ENCODE data around the gene PCDHB12.

Gene PCDHB12

DNA sequence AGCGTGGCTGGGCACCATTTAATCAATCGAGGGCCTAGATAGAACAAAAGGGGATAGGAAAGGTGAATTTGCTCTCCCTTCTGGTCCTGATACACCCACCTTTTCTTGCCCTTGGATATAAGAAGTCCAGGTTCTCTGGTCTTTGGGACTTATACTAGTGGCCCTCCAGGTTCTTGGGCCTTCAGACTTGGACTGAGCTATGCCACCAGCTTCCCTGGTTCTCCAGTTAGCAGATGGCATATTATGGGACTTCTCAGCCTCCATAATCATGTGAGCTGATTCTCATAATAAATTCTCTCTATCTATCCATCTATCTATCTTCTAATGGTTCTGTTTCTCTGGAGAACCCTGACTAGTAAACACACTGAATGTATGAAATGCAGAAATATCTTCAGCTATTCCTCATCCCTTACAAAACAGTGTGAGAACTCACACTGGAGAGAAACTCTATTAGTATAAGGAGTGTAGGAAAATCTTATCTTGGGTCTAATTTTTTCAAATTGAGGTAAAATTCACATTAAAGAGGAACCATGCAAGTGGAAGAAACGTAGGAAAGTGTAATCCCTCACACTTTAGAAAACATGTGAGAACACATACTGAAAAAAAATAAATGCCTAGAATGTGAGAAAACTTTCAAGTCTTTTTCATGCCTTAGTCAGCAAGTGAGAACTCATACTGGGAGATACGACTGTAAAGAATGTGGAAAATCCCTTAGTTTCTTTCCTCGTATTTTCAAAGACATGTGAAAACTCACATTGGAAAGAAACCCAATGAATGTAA, 52.1 kb downstream of the PCDHB12 start:
- no peaks in the 10 kb centered on the region for H4K20me1 ChIP-seq (ENCODE audit: insufficient read depth, low read length)
- peaks cover 4% of the 10 kb centered on the region for H3K9me3 ChIP-seq (replicated peaks; ENCODE audit: insufficient read depth, low read length)
- H3K27me3 ChIP-seq (replicated peaks; ENCODE audit: insufficient read depth, low read length) = no peaks in the 10 kb centered on the region
- no peak overlapping the region for H3K4me3 ChIP-seq (ENCODE audit: low read length)
- no peaks in the 10 kb centered on the region for H3K4me1 ChIP-seq (ENCODE audit: low read length)
- no peak overlapping the region for H3K27ac ChIP-seq (ENCODE audit: low read length)
- TF ChIP-seq EZH2phosphoT487 (IDR thresholded peaks at IDR 0.05; ENCODE audit: low read length) = no peak
- TF ChIP-seq EZH2 (optimal IDR thresholded peaks at IDR 0.05; ENCODE audit: low read depth, low read length) = no peak
- no peak overlapping the region for H3K9ac ChIP-seq (ENCODE audit: low read length)
- H3K36me3 ChIP-seq (replicated peaks; ENCODE audit: insufficient read depth, low read length) = no peaks in the 10 kb centered on the region
- H3F3A ChIP-seq (ENCODE audit: insufficient read depth, low read length) = no peaks in the 10 kb centered on the region
- H3K4me2 ChIP-seq (ENCODE audit: low read depth, low read length) = no peak overlapping the region
- H2AFZ ChIP-seq (ENCODE audit: low read length) = no peak overlapping the region
- no peaks in the 10 kb centered on the region for H3K9me2 ChIP-seq (replicated peaks; ENCODE audit: insufficient read depth, low read length)
- no peak for DNase-seq
- H3K79me2 ChIP-seq (ENCODE audit: low read length) = no peaks in the 10 kb centered on the region

DNA sequence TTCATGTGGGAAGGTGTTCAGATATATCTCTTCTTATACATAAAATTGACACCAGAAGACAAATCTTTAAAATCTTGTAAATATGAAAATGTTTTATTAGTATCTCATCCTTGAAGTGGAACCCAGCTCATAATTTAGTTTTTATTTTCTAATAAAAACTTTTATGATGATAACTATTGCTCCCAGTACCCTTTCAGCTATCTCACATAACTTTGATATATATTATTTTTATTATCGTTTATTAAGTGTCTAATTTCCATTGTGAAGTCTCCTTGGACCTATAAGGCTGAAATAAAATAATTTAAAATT, 52.7 kb downstream of the PCDHB12 start:
- Histone ChIP-seq H3K27ac (ENCODE audit: low read length) (no peak overlapping the region), H3K27me3 (replicated peaks; ENCODE audit: insufficient read depth, low read length) (no peaks in the 10 kb centered on the region), H4K20me1 (ENCODE audit: insufficient read depth, low read length) (no peaks in the 10 kb centered on the region), H3K4me1 (ENCODE audit: low read length) (no peaks in the 10 kb centered on the region), H3K79me2 (ENCODE audit: low read length) (no peaks in the 10 kb centered on the region), H3K4me3 (ENCODE audit: low read length) (no peak overlapping the region), H3F3A (ENCODE audit: insufficient read depth, low read length) (no peaks in the 10 kb centered on the region), H3K9me2 (replicated peaks; ENCODE audit: insufficient read depth, low read length) (no peaks in the 10 kb centered on the region), H3K36me3 (replicated peaks; ENCODE audit: insufficient read depth, low read length) (no peaks in the 10 kb centered on the region), H3K9ac (ENCODE audit: low read length) (no peak overlapping the region), H3K4me2 (ENCODE audit: low read depth, low read length) (no peak overlapping the region), H3K9me3 (replicated peaks; ENCODE audit: insufficient read depth, low read length) (peaks cover 4% of the 10 kb centered on the region), H2AFZ (ENCODE audit: low read length) (no peak overlapping the region)
- DNase-seq = no peak
- TF ChIP-seq EZH2 (optimal IDR thresholded peaks at IDR 0.05; ENCODE audit: low read depth, low read length) = no peak

All from MM.1S (cell line).